ENCODE data around the gene SNED1. TPM values are rescaled to one million over a fixed set of nuclear protein-coding genes. Genes with fewer than 3 reads are reported as not detected.

SNED1 gene
- polyA plus RNA-seq, 3 donors, result 0.02 to 3.4 (median 0.12) TPM

DNA sequence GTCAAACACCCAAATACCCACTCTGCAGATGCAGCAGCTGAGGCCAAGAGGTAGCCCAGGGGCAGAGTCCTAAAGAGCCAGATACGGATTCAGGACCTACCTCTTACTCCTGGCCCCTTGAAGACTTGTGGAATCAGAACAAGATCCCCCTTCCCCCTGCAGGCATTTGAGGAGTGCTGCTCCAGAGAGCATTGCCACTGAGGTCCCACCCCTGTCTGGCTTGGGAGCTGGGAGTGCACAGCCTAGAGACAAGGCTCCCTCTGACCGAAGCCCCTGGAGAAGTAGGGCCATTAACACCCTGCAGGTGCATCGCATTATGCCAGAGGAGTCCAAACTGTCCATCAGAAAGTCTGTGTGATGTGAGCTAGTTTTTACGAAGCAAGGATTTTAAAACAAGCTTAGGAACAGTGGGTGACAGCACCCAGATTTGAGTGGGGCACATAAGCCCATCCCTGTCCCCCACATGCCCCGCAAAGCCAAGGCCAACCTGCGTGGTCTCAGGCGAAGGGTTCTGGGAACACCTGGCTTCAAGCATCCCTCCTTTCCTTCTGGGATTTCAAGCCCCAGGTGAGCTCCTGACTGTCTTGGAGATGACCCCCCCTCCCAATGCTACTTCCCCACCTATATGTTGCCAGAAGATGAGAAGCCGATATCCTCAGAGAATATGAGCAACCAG is 55.3 kb downstream of the SNED1 start:
- H3K79me2 ChIP-seq (ENCODE audit: insufficient read depth, low read length), result no peaks in the 10 kb centered on the region
- H3K4me2 ChIP-seq (replicated peaks; ENCODE audit: extremely low read depth, low read length, poor library complexity, severe bottlenecking), result no peak overlapping the region
- Mint-ChIP-seq H3K4me1 (no peaks in the 10 kb centered on the region), H3K36me3 (no peaks in the 10 kb centered on the region), H3K4me3 (no peak overlapping the region), H3K27me3 (ENCODE audit: low read depth in 3 of 3) (peaks cover 0 to 3% (median 2%) of the 10 kb centered on the region in 3 donors), H3K9me3 (no peaks in the 10 kb centered on the region), H3K27ac (no peak overlapping the region)
- DNase-seq, result no peak
- H3K4me1 ChIP-seq (ENCODE audit: control insufficient read depth in 1 of 2, insufficient read depth in 2 of 2, low read length in 2 of 2), result no peaks in the 10 kb centered on the region
- no peak overlapping the region for H3K27ac ChIP-seq (ENCODE audit: low read depth in 1 of 2, low read length in 2 of 2)
- WGBS (ENCODE audit: insufficient coverage), result 97% methylated on average over 7 of the region's 8 CpGs
- H4K20me1 ChIP-seq (ENCODE audit: insufficient read depth, low read length), result no peaks in the 10 kb centered on the region
- no peak for TF ChIP-seq CTCF (IDR thresholded peaks at IDR 0.05)
- no peaks in the 10 kb centered on the region for H3K27me3 ChIP-seq (ENCODE audit: control insufficient read depth in 2 of 2, insufficient read depth in 2 of 2, low read length in 2 of 2)
- intact Hi-C loops (cut with micrococcal nuclease), result no loop called here
- no peak overlapping the region for H2AFZ ChIP-seq (ENCODE audit: insufficient read depth, low read depth, low read length, poor library complexity, severe bottlenecking)
- H3K36me3 ChIP-seq (replicated peaks in 1 of 2; ENCODE audit: control insufficient read depth in 1 of 2, insufficient read depth in 2 of 2, low read length in 2 of 2), result no peaks in the 10 kb centered on the region
- no peak overlapping the region for H3K4me3 ChIP-seq (replicated peaks in 1 of 3; ENCODE audit: low read depth in 2 of 3, low read length in 3 of 3)
- H3K9me3 ChIP-seq (replicated peaks in 1 of 2; ENCODE audit: control insufficient read depth in 1 of 2, insufficient read depth in 1 of 2, low read length in 2 of 2), result no peaks in the 10 kb centered on the region
- no peak overlapping the region for H3K9ac ChIP-seq (ENCODE audit: insufficient read depth, low read length, poor library complexity, severe bottlenecking)

GRCh38 chr2:241061275-241061674 is 62.9 kb downstream of the SNED1 start:
- Histone ChIP-seq H3K9me3 (replicated peaks in 1 of 2; ENCODE audit: control insufficient read depth in 1 of 2, insufficient read depth in 1 of 2, low read length in 2 of 2) (no peaks in the 10 kb centered on the region), H3K9ac (ENCODE audit: insufficient read depth, low read length, poor library complexity, severe bottlenecking) (no peak overlapping the region), H3K27me3 (ENCODE audit: control insufficient read depth in 2 of 2, insufficient read depth in 2 of 2, low read length in 2 of 2) (no peaks in the 10 kb centered on the region), H2AFZ (ENCODE audit: insufficient read depth, low read depth, low read length, poor library complexity, severe bottlenecking) (no peak overlapping the region), H3K79me2 (ENCODE audit: insufficient read depth, low read length) (no peaks in the 10 kb centered on the region), H3K4me3 (replicated peaks in 1 of 3; ENCODE audit: low read depth in 2 of 3, low read length in 3 of 3) (no peak overlapping the region), H4K20me1 (ENCODE audit: insufficient read depth, low read length) (no peaks in the 10 kb centered on the region), H3K36me3 (replicated peaks in 1 of 2; ENCODE audit: control insufficient read depth in 1 of 2, insufficient read depth in 2 of 2, low read length in 2 of 2) (no peaks in the 10 kb centered on the region), H3K4me1 (ENCODE audit: control insufficient read depth in 1 of 2, insufficient read depth in 2 of 2, low read length in 2 of 2) (no peaks in the 10 kb centered on the region), H3K27ac (ENCODE audit: low read depth in 1 of 2, low read length in 2 of 2) (no peak overlapping the region), H3K4me2 (replicated peaks; ENCODE audit: extremely low read depth, low read length, poor library complexity, severe bottlenecking) (no peak overlapping the region)
- no peaks in the 10 kb centered on the region for H3K9me3 Mint-ChIP-seq
- WGBS (ENCODE audit: insufficient coverage), result 83% methylated on average over 6 of the region's 6 CpGs
- DNase-seq, result no peak
- peaks cover 7 to 22% (median 11%) of the 10 kb centered on the region in 3 donors for H3K27me3 Mint-ChIP-seq (ENCODE audit: low read depth in 3 of 3)
- intact Hi-C loops (cut with micrococcal nuclease), result no loop called here
- TF ChIP-seq CTCF (IDR thresholded peaks at IDR 0.05), result no peak
- H3K27ac Mint-ChIP-seq, result no peak overlapping the region
- peaks cover 3% of the 10 kb centered on the region for H3K4me1 Mint-ChIP-seq
- no peaks in the 10 kb centered on the region for H3K36me3 Mint-ChIP-seq
- no peak overlapping the region for H3K4me3 Mint-ChIP-seq

All from CD14-positive monocyte (primary cell).